ENCODE results near the gene HOOK1. TPM values are rescaled to one million over a fixed set of nuclear protein-coding genes. Genes with fewer than 3 reads are reported as not detected.

Gene HOOK1
- total RNA-seq, 1 experiment from 2014 or later: 42.0 TPM

- TF ChIP-seq, protein P1, sequence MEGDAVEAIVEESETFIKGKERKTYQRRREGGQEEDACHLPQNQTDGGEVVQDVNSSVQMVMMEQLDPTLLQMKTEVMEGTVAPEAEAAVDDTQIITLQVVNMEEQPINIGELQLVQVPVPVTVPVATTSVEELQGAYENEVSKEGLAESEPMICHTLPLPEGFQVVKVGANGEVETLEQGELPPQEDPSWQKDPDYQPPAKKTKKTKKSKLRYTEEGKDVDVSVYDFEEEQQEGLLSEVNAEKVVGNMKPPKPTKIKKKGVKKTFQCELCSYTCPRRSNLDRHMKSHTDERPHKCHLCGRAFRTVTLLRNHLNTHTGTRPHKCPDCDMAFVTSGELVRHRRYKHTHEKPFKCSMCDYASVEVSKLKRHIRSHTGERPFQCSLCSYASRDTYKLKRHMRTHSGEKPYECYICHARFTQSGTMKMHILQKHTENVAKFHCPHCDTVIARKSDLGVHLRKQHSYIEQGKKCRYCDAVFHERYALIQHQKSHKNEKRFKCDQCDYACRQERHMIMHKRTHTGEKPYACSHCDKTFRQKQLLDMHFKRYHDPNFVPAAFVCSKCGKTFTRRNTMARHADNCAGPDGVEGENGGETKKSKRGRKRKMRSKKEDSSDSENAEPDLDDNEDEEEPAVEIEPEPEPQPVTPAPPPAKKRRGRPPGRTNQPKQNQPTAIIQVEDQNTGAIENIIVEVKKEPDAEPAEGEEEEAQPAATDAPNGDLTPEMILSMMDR (conservative IDR thresholded peaks at IDR 0.05): no peak
- H3K36me3 Mint-ChIP-seq (ENCODE audit: insufficient read depth in 1 of 3, low read depth in 3 of 3): peaks cover 5 to 23% (median 6%) of the 10 kb centered on the region in 3 experiments; a peak in 6 of 7 replicates
- H4K20me1 ChIP-seq (ENCODE audit: control insufficient read depth, insufficient read depth, insufficient read length): no peaks in the 10 kb centered on the region
- no peaks in the 10 kb centered on the region for H3K4me1 Mint-ChIP-seq
- H3K27ac Mint-ChIP-seq: no peak overlapping the region
- no peak overlapping the region for H3K14ac ChIP-seq (ENCODE audit: insufficient read depth, low read length)
- no peak overlapping the region for H2BK20ac ChIP-seq (ENCODE audit: low read depth, low read length, poor library complexity, severe bottlenecking)
- H4K8ac ChIP-seq (replicated peaks; ENCODE audit: insufficient read length, low read depth, low read length): no peak overlapping the region
- peaks cover 0 to 2% of the 10 kb centered on the region in 2 experiments; a peak in 1 of 5 replicates for H3K9me3 Mint-ChIP-seq
- no peak for DNase-seq
- H3K4me3 Mint-ChIP-seq: no peak overlapping the region
- no peaks in the 10 kb centered on the region for H3K9me3 ChIP-seq (ENCODE audit: control insufficient read depth, low read depth, low read length)
- no peaks in the 10 kb centered on the region for H3K27me3 Mint-ChIP-seq (ENCODE audit: low read depth)
- H3K4me1 ChIP-seq (ENCODE audit: insufficient read depth, low read length): no peaks in the 10 kb centered on the region
- no peak overlapping the region for H3K18ac ChIP-seq (ENCODE audit: insufficient read length, low read depth, low read length)
- H2AK5ac ChIP-seq (ENCODE audit: insufficient read length, low read length): no peak overlapping the region
- H4K5ac ChIP-seq (ENCODE audit: insufficient read length, low read depth, low read length): no peak overlapping the region
- H3K56ac ChIP-seq (ENCODE audit: insufficient read length, low read depth, low read length): no peak overlapping the region
- no peak overlapping the region for H3K9ac ChIP-seq (ENCODE audit: extremely low read depth, insufficient read length, low read length)
- no peak overlapping the region for H3K23ac ChIP-seq (ENCODE audit: insufficient read length, low read depth, low read length)
- no peak overlapping the region for H4K91ac ChIP-seq (ENCODE audit: insufficient read length, low read depth, low read length)
- no peak overlapping the region for H3K4me2 ChIP-seq (ENCODE audit: insufficient read depth, insufficient read length, low read length)
- H3K23me2 ChIP-seq (ENCODE audit: insufficient read length, low read depth, low read length, poor library complexity, severe bottlenecking): no peaks in the 10 kb centered on the region
- H2BK120ac ChIP-seq (ENCODE audit: low read depth, low read length, poor library complexity, severe bottlenecking): no peak overlapping the region
- WGBS (ENCODE audit: extremely low coverage, insufficient read length, low lambda C conversion rate): no CpG with 5 or more reads among the region's 2 CpGs
- no peak overlapping the region for H2BK15ac ChIP-seq (ENCODE audit: low read depth, low read length)
- no peaks in the 10 kb centered on the region for H3K79me2 ChIP-seq (ENCODE audit: insufficient read depth, low read length)
- H2AFZ ChIP-seq (ENCODE audit: low read length): no peak overlapping the region
- H3K79me1 ChIP-seq (ENCODE audit: insufficient read depth, low read depth, low read length, poor library complexity, severe bottlenecking): no peaks in the 10 kb centered on the region
- no peak overlapping the region for H3T11ph ChIP-seq (ENCODE audit: low read length)
- H3K27me3 ChIP-seq (ENCODE audit: insufficient read depth, low read length): no peaks in the 10 kb centered on the region
- H3K4ac ChIP-seq (ENCODE audit: low read depth, low read length): no peak overlapping the region
- H2BK12ac ChIP-seq (ENCODE audit: insufficient read length, low read depth, low read length): no peak overlapping the region
- H3K27ac ChIP-seq (ENCODE audit: insufficient read length, low read depth, low read length): no peak overlapping the region
- H2BK5ac ChIP-seq (ENCODE audit: insufficient read length, low read length): no peak overlapping the region
Observed at GRCh38 chr1:59833022-59833421, 18.3 kb downstream of the HOOK1 start.

Measured in H9 (cell line).